Peyer's patch (tissue), 4 donors: ENCODE data around the gene TUBD1.

ENCODE experiments used
- CTCF ChIP-seq, 6 experiments: fragments of 450-650 bp in 4 of 6; fragments of 200-600 bp in 2 of 6; sonication (generic) in 1 of 6; IDR thresholded peaks; one replicate each; pipeline ENCODE4 v1.5.1; 2017 to 2019; ENCODE audit warnings: antibody characterized with exemption in 6 of 6, mild to moderate bottlenecking in 3 of 6, moderate library complexity in 1 of 6
- POLR2A ChIP-seq, 2 donors: fragments of 450-650 bp; IDR thresholded peaks; one replicate each; pipeline ENCODE4 v1.5.1; 2017; ENCODE audit warnings: antibody characterized with exemption in 2 of 2, mild to moderate bottlenecking in 2 of 2, moderate library complexity in 2 of 2

- TF ChIP-seq POLR2A (IDR thresholded peaks at IDR 0.05) (no peak), CTCF (IDR thresholded peaks at IDR 0.05) (no peak)
Observed at GRCh38 chr17:59876107-59876506, 16.6 kb downstream of the TUBD1 start.
